ENCODE data around the gene ZNF407. TPM values are rescaled to one million over a fixed set of nuclear protein-coding genes. Genes with fewer than 3 reads are reported as not detected.

ZNF407 gene
- total and polyA plus RNA-seq, 4 donors = 1.9 to 16.5 (median 6.6) TPM

DNA sequence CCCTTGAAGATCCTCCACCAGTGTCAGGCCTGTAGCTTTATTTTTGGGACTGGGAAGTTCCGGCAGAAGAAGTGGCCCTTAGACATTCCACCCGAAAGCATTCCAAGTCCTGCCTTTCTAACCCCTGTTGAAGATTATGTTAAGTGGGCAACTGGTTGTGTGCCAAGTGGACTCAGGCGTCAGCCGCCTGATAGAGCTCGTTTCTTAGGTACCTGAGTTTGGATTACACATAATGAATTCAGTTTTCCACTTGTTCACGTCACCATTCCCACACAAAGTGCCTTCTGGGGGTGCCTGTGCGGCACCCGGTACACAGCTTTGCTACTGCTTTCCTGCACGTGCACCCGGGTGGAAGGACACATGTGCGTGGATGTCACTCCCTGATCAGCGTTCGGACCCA is 454.8 kb downstream of the ZNF407 start:
- no peak overlapping the region for H3K27ac ChIP-seq (ENCODE audit: low read depth in 1 of 2, low read length in 2 of 2)
- no peaks in the 10 kb centered on the region for H3K27me3 ChIP-seq (ENCODE audit: control insufficient read depth in 4 of 4, insufficient read depth in 4 of 4, low read length in 3 of 4)
- no peak overlapping the region for H3K9ac ChIP-seq (ENCODE audit: low read depth in 1 of 2, low read length in 2 of 2)
- no peaks in the 10 kb centered on the region for H3K36me3 ChIP-seq (ENCODE audit: control insufficient read depth in 4 of 4, insufficient read depth in 3 of 4, low read depth in 1 of 4, low read length in 3 of 4)
- 96% methylated on average over 13 of the region's 13 CpGs for WGBS
- no peak for TF ChIP-seq RAD21 (IDR thresholded peaks at IDR 0.05)
- no peaks in the 10 kb centered on the region for H3K4me1 ChIP-seq (ENCODE audit: control insufficient read depth in 4 of 4, insufficient read depth in 4 of 4, low read length in 3 of 4)
- H3K9me3 ChIP-seq (ENCODE audit: control insufficient read depth in 4 of 4, low read length in 3 of 4) = no peaks in the 10 kb centered on the region
- DNase-seq (ENCODE audit: low spot score) = no peak
- no peak overlapping the region for H3K4me3 ChIP-seq (ENCODE audit: low read depth in 1 of 3, low read length in 3 of 3)

DNA sequence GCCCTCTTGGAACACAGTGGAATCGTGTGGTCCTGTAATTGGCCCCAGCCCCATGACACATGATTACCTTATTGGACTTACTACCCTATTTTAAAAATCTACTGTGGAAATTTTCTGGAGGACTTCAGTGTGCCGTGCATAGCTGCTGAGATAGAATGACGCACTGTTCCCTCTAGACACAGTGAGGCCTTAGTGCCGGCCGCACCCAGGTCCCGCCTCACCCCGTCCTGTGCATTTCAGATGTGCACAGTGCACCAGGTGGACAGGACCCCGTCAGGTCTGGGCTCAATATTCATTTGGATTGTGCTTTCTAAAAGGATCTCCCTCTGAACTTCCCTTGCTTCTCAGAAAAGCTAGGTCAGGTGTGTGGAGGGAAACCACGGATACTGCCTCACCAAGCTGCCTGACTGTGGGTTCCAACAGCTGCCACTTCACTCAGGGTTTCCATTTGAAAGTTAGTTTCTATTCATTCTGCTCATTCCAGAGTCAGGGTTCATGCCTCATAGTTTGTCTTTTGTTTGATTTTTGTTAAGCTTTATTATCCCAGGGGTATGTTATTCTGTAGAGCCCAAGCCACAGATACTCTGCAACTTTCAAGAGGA is 455.5 kb downstream of the ZNF407 start:
- no peaks in the 10 kb centered on the region for H3K4me1 ChIP-seq (ENCODE audit: control insufficient read depth in 4 of 4, insufficient read depth in 4 of 4, low read length in 3 of 4)
- no peak for DNase-seq (ENCODE audit: low spot score)
- no peak for TF ChIP-seq RAD21 (IDR thresholded peaks at IDR 0.05)
- TF ChIP-seq, protein P1, sequence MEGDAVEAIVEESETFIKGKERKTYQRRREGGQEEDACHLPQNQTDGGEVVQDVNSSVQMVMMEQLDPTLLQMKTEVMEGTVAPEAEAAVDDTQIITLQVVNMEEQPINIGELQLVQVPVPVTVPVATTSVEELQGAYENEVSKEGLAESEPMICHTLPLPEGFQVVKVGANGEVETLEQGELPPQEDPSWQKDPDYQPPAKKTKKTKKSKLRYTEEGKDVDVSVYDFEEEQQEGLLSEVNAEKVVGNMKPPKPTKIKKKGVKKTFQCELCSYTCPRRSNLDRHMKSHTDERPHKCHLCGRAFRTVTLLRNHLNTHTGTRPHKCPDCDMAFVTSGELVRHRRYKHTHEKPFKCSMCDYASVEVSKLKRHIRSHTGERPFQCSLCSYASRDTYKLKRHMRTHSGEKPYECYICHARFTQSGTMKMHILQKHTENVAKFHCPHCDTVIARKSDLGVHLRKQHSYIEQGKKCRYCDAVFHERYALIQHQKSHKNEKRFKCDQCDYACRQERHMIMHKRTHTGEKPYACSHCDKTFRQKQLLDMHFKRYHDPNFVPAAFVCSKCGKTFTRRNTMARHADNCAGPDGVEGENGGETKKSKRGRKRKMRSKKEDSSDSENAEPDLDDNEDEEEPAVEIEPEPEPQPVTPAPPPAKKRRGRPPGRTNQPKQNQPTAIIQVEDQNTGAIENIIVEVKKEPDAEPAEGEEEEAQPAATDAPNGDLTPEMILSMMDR (IDR thresholded peaks at IDR 0.05; ENCODE audit: low read depth, low read length, missing input control) = no peak
- TF ChIP-seq NR2F2 (IDR thresholded peaks at IDR 0.05) = no peak
- no peak for TF ChIP-seq FOXA1 (IDR thresholded peaks at IDR 0.05)
- no peak for TF ChIP-seq EGR1 (IDR thresholded peaks at IDR 0.05; ENCODE audit: low read depth in 2 of 2)
- TF ChIP-seq, protein P2, sequence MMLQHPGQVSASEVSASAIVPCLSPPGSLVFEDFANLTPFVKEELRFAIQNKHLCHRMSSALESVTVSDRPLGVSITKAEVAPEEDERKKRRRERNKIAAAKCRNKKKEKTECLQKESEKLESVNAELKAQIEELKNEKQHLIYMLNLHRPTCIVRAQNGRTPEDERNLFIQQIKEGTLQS (IDR thresholded peaks at IDR 0.05) = no peak
- no peak for TF ChIP-seq FOXA2 (IDR thresholded peaks at IDR 0.05)
- TF ChIP-seq RXRA (IDR thresholded peaks at IDR 0.05) = no peak
- no peak for TF ChIP-seq TAF1 (conservative IDR thresholded peaks at IDR 0.05)
- TF ChIP-seq, protein P3, sequence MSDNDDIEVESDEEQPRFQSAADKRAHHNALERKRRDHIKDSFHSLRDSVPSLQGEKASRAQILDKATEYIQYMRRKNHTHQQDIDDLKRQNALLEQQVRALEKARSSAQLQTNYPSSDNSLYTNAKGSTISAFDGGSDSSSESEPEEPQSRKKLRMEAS (IDR thresholded peaks at IDR 0.05) = no peak
- TF ChIP-seq, protein P4, sequence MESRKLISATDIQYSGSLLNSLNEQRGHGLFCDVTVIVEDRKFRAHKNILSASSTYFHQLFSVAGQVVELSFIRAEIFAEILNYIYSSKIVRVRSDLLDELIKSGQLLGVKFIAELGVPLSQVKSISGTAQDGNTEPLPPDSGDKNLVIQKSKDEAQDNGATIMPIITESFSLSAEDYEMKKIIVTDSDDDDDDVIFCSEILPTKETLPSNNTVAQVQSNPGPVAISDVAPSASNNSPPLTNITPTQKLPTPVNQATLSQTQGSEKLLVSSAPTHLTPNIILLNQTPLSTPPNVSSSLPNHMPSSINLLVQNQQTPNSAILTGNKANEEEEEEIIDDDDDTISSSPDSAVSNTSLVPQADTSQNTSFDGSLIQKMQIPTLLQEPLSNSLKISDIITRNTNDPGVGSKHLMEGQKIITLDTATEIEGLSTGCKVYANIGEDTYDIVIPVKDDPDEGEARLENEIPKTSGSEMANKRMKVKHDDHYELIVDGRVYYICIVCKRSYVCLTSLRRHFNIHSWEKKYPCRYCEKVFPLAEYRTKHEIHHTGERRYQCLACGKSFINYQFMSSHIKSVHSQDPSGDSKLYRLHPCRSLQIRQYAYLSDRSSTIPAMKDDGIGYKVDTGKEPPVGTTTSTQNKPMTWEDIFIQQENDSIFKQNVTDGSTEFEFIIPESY (IDR thresholded peaks at IDR 0.05) = no peak
- TF ChIP-seq, protein P5, sequence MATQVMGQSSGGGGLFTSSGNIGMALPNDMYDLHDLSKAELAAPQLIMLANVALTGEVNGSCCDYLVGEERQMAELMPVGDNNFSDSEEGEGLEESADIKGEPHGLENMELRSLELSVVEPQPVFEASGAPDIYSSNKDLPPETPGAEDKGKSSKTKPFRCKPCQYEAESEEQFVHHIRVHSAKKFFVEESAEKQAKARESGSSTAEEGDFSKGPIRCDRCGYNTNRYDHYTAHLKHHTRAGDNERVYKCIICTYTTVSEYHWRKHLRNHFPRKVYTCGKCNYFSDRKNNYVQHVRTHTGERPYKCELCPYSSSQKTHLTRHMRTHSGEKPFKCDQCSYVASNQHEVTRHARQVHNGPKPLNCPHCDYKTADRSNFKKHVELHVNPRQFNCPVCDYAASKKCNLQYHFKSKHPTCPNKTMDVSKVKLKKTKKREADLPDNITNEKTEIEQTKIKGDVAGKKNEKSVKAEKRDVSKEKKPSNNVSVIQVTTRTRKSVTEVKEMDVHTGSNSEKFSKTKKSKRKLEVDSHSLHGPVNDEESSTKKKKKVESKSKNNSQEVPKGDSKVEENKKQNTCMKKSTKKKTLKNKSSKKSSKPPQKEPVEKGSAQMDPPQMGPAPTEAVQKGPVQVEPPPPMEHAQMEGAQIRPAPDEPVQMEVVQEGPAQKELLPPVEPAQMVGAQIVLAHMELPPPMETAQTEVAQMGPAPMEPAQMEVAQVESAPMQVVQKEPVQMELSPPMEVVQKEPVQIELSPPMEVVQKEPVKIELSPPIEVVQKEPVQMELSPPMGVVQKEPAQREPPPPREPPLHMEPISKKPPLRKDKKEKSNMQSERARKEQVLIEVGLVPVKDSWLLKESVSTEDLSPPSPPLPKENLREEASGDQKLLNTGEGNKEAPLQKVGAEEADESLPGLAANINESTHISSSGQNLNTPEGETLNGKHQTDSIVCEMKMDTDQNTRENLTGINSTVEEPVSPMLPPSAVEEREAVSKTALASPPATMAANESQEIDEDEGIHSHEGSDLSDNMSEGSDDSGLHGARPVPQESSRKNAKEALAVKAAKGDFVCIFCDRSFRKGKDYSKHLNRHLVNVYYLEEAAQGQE (IDR thresholded peaks at IDR 0.05) = no peak
- no peak for TF ChIP-seq HNF4A (conservative IDR thresholded peaks at IDR 0.05)
- no peak for TF ChIP-seq GABPA (IDR thresholded peaks at IDR 0.05 in 1 of 2, conservative IDR thresholded peaks at IDR 0.05 in 1 of 2)
- TF ChIP-seq YY1 (IDR thresholded peaks at IDR 0.05) = no peak
- no peak for TF ChIP-seq SP1 (IDR thresholded peaks at IDR 0.05)
- no peaks in the 10 kb centered on the region for H3K9me3 ChIP-seq (ENCODE audit: control insufficient read depth in 4 of 4, low read length in 3 of 4)
- H3K27ac ChIP-seq (ENCODE audit: low read depth in 1 of 2, low read length in 2 of 2) = no peak overlapping the region
- H3K36me3 ChIP-seq (ENCODE audit: control insufficient read depth in 4 of 4, insufficient read depth in 3 of 4, low read depth in 1 of 4, low read length in 3 of 4) = no peaks in the 10 kb centered on the region
- WGBS = 97% methylated on average over 9 of the region's 9 CpGs
- no peak overlapping the region for H3K9ac ChIP-seq (ENCODE audit: low read depth in 1 of 2, low read length in 2 of 2)
- no peaks in the 10 kb centered on the region for H3K27me3 ChIP-seq (ENCODE audit: control insufficient read depth in 4 of 4, insufficient read depth in 4 of 4, low read length in 3 of 4)
- H3K4me3 ChIP-seq (ENCODE audit: low read depth in 1 of 3, low read length in 3 of 3) = no peak overlapping the region
